HG02943 (cell line): ENCODE measurements around the gene DGCR2.

ENCODE experiments used
- ATAC-seq: cut with Tn5 transposase; IDR thresholded peaks from one replicate; pipeline ENCODE4 v1.9.1; 2021; ENCODE audit warnings: mild to moderate bottlenecking, low read depth, moderate library complexity; ENCODE audit not compliant: unreplicated experiment

Gene DGCR2

DNA sequence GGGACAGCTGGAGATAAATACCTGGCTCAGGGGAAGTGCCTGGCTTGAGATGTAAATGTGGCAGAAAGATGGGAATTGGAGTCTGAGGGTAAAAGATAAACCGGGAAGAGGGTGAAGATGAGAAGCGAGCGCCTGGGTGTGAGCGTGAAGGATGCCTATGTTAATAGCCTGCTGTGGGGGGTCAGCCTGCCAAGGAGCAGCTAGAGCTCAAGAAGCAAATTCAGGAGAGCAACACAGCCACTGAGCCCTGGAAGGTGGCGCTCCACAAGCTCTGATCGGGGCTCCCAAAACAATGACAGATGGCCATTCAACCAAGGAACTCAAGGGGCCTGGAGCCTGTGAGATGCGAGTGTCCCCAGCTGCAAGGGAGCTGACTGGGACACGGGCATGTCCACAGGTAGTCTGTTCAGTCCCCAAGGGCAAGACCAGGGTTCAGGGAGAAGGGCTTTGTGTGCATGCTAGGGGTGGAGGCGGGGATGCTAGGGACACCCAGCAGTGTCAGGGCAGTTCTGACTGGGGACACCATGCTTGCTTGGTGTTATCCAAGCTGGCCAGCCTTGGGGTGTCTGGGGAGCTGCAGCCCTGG lies 25.1 kb upstream of the DGCR2 start:
- no peak for ATAC-seq

DNA sequence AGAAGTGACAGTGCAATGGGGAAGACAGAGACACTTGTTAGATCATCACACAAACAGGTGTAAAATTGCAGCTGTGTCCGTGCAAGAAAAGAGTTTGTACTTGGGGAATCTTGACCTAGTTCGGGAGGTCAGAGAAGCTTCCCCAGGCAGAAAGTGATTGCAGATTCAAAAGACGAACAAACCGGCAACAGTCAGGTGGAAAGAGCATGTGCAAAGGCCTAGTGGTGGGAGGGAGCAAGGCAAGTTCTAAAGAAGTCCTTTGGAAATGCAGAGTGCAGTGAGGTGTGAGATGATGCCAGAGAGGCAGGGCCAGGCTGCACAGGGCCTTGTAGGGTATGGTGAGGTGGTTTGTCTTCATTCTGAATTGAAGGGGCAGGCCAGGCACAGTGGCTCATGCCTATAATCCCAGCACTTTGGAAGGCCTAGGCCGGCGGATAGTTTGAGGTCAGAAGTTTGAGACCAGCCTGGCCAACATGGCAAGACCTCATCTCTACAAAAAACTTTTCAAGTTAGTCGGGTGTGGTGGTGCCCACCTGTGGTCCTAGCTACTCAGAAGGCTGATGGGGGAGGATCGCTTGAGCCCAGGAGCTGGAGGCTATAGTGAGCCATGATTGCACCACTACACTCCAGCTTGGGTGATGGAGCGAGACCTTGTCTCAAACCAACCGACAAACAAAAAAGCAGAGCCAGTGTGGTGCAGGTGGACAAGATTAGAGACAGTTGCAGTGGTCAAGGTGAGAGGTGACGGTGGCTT lies 24.2 kb upstream of the DGCR2 start:
- no peak for ATAC-seq

DNA sequence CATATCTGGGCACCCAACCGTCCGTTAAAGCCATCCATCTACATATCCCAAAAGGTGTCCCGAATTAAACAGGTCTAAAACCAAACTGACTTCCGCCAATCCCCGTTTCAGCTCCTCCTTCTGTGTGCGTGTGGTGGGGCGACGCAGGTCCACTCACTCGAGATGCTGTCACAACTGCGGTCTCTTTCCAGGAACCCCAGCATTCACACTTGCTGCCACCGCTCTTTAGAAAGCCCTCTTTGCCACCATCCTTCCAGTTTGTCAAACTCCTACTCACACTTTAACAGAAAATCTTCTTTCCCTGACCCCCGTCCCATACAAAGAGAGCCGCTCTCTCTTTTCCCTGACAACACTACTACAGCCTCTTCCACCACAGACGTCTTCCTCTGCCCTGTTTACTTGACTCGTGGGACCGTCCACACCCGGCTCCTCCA lies 21.8 kb upstream of the DGCR2 start:
- peak; percentile 13 for ATAC-seq

DNA sequence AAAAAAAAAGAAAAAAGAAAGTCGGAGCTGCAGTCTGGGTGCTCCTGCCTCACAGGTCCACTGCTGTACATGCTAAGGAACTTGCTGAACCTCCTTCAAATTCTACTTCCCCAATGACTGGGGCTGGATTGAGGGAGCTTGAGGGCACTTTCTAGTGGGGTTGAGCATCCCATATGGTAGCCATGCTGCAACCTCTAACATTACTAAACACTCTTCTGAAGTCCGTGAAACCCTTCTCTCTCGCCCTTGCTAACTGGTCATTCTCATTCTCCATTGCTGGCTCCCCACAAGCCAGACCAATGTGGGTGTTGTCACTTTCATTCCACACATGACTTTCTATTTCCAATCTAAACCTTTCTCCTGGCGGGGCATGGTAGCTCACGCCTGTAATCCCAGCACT lies 21.0 kb upstream of the DGCR2 start:
- no peak for ATAC-seq

DNA sequence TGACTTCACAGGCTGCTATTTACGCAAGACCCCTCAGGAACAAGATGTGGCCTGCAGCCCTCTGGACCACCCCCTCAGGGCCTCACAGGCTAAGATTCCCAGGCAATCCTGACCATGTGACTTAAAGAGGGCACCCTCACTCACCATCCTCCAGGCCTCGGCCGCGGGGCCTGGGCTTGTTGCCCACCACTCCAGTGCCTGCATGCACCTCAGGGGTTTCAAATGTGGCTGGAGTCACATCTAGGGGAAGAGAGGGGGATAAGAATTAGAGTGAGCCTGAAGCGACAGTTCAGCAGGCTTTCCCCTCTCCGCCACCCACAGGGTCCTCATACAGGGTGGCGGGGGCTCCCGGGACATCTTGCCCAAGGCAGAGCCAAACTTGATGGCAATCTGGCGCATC lies 20.2 kb upstream of the DGCR2 start:
- ATAC-seq: no peak

DNA sequence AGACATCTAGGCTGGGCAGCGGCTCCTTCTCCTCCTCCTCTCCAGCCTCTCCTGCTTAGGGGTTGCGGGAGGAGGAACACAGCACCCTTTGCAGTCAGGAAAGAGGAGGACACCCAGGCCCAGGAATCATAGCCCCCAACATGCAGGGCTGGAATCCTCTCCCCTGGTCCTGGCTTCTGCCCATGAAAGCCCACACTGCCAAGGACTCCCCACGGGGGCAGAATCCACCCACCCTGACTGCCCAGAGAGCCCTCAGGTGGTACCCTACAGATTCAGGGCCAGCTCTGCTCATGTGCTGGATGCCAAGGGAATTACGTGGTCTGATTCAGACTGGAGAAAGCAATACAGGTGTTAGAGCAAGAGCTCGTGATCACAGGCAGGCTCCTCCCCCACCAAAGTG lies 17.8 kb upstream of the DGCR2 start:
- ATAC-seq: no peak

DNA sequence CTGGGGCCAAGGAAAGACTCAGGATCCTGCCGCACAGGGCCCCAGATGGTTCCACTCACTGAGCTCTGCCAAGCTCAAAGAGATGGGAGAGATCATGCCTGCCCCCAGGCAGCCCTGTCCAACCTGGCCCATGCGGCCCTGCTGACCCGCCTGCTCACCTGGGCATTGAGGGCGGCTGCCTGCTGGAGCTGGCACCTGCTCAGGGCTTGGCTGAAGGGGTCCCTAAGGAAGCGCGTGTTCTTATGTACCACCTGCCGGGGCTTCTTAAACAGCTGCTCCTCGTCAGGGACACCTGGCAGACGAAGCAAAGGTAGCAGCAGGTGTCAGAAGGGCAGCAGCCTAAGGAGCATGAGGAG lies 16.8 kb upstream of the DGCR2 start:
- no peak for ATAC-seq

DNA sequence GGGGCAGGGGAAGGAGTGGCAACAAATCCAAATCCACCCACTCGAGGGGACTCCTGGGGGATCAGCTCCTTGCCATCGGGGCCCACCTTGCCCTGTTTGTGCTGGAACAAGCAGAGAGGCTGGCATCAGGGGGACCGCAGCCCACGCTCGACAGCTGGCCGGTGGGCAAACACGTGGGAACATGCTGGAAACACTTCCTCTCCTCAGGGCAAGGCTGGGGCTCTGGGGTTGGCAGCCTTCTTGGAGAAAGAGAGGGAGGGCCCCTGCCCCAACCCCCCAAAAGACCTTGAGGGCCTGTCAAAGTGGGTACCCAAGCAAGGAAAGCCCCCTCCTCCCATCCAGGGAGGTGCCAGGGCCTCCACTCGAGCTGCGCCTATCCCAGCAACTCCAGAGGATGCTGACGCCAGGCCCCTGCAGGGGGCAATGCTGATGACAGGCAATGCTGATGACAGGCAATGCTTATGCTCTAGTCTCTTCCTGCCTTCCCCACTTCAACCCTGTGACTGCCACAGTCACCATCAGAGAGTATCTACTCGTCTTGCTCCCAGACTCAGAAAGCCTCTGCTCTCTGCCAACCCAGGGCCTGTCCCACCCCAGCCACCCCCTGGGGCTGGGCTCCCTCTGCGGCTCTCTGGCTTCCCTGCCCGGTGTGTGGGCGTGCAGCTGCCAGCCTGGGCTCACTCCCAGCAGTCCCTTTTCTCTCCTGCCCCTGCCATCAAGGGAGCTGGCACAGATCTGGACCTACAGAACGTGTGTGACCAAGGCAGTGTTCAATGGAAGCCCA lies 16.2 kb upstream of the DGCR2 start:
- no peak for ATAC-seq

DNA sequence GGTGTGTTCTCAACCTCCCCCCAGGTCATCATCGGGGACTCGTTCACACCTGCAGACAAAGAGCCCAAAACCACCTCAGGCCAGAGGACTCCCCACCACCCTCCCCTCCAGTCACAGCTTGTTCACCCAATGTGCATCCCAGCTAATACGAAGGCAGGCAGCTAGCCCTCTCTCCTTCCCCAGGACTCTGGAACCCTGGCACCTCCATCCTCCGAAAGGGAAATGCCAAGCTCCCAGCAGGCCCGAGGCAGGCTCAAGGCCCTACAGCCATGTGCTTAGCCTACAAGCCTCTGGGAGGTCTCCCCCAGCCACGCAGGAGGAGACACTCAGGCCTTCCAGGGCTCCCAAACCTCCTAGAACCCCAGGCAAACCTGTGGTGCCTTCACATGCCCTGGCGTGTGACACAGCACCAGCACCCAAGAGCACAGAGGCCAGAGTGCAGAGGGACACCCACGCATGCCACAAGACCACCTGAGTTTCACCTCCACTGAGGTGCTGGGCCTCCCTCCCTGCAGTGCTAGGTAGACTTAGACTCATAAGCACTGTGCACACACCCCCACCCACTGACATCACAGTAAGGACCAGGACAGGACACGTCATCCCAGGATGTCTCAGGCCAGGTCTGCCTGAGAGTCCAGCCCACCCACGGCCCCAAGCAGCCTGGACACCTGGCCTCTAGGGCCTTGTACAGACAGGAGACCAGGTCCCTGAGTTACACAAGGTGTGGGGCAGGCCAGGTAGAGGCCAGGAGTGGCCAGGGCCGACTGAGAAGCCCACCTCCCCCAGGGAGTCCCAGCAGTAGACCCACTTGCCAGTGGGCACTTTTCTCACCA lies 15.4 kb upstream of the DGCR2 start:
- ATAC-seq: no peak

DNA sequence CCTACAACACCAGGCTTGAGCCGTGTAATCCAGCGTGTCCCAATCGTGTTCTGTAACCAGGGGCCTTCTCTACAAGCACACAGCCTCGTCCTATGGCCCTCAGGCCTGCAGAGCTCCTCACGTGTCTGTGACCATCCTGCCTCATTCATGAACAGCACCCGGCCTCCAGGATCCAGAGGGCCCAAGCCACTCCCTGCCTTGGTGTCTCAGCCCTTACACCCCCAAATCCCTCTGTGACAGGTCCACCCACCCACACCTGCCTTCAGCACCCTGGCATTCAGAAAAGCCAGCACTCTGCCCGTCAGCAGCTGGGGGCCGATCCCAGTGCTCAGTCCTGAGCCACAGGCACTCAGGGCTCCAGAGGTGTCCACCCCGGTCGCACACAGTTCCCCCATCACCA lies 14.7 kb upstream of the DGCR2 start:
- no peak for ATAC-seq

DNA sequence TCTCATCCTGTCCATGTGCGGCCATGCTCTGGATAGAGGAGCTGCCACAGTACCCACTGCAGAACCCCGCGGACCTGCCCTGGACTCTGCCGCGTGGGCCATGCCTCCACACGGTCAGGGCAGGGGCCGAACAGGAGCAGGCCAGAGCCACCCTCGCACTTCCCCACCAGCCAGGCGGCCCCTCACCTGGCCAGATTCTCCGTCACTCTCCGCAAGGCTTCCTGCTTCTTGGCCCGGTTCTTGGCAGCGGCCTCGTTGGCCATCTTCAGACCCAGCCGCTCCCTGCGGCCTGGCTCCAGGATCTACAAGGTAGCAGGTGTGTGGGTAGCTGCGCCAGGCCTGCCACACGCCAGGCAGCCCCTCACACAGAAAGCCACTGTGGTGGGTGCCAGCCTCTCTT lies 12.7 kb upstream of the DGCR2 start:
- no peak for ATAC-seq

DNA sequence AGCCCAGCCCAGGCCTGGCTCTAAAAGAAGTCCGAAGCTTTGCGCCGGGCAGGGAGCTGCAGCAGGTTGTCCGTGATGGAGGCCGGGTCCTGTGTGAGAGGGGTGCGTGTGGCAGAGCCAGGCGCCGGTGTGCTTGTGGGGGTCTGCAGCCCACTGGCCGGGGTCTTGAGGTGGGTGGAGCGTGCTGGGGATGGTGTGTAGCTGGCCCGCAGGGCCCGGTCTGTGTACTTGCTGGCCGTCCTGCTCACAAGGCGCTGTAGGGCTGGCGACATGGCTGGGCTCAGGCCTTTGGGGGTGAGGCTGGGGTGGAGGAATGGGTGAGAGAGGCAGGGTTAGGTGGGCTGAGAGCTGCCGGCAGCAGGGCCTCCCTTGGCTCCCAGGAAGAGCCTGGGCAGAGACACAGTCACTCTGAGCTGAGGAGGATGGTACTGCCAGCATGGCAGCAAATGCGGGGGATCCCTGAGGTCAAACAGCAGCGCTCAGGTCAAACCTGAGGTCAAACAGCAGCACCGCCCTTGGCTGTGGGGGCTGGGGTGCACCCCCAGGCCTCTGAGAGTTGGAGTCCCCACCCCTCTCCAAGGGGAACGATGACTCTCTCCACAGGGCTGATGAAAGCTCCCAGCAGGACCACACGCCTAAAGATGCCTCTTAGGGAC lies 12.1 kb upstream of the DGCR2 start:
- ATAC-seq: no peak

DNA sequence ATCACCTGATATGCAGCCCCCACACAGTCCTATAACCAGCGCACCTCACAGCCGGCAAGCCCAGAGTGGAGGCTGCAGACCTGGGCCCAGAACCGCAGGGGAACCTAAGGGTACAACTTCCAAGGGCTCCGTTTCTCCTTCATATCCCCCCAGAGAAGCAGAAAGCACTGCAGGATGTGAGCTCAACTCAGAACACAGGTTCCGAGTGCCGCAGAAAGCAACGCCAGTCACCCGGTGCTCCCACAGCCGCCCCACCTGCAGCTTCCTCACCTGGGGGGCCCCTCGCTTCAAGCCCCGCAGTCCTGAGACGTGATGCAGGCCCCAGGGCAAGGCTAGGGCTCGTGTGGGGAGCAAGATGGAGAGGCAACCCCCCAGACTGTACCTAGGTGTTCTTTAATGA lies 11.3 kb upstream of the DGCR2 start:
- no peak for ATAC-seq

DNA sequence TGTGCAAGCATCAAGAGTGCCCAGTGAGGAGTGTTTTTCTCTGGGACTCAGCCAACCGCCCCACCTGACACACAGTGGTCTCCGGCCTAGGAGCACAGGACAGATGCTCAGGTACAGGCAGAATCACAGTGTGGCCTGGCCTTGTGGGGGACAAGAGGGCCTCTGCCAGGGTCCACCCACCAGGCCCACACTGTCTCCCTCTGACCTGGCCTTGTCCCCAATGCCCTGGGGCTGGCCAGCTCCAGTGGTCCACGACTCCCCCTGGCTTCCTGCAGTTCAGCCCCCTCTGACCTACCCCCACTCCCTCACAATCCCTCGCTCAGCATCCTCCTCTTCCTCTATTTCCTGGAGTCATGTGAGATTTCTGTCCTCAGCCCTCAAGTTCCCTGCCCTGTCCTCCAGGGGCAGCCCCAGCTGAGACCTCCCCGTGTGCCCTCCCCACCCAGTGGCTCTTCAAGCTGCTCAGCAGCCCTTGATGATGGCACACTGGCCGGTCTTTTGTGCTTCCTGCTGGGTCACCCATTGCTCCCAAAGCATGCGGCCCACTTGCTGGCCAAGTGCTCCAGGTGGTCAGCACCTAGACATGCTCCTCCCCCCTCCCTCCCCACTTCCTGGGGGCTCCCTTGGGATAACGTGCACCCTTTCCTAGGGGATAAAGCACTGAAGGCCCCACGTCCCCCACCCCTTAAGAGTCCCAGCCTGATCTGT lies 10.6 kb upstream of the DGCR2 start:
- ATAC-seq: no peak

DNA sequence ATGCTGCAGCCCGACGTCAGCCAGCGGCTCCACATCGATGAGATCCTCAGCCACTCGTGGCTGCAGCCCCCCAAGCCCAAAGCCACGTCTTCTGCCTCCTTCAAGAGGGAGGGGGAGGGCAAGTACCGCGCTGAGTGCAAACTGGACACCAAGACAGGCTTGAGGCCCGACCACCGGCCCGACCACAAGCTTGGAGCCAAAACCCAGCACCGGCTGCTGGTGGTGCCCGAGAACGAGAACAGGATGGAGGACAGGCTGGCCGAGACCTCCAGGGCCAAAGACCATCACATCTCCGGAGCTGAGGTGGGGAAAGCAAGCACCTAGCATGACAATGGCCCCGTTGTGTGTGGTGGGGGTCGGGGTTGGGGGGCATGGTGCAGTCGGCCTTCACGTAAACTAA lies 9.9 kb upstream of the DGCR2 start:
- no peak for ATAC-seq

DNA sequence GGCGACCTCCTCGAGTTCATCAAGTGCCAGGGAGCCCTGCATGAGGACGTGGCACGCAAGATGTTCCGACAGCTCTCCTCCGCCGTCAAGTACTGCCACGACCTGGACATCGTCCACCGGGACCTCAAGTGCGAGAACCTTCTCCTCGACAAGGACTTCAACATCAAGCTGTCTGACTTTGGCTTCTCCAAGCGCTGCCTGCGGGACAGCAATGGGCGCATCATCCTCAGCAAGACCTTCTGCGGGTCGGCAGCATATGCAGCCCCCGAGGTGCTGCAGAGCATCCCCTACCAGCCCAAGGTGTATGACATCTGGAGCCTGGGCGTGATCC lies 9.4 kb upstream of the DGCR2 start:
- no peak for ATAC-seq

DNA sequence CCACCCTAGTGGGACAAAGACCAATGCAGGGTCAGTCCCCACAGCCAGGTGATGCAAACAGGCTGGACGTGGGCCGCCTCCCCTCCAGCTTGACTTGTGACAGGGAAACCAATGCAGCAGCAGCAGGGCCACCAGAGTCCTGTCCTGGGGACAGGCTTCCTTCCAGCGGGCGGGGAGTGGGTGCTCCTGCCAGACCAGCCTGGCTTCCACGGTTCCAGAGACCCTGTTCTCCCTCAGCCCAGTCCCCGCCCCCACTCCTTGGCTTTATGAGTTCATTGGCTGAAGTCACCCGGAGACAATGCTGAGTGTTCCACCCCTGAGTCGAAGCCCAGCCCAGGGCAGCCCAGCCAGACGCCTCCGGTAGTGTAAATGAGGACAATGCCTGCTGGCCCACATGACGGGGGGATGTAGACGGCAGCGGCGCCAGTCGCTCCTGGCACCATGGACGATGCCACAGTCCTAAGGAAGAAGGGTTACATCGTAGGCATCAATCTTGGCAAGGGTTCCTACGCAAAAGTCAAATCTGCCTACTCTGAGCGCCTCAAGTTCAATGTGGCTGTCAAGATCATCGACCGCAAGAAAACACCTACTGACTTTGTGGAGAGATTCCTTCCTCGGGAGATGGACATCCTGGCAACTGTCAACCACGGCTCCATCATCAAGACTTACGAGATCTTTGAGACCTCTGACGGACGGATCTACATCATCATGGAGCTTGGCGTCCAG lies 8.9 kb upstream of the DGCR2 start, which contains the start of gene TSSK2:
Gene TSSK2 (plus strand): TSS at position 350 of the 726 bp plus-strand sequence. CDS start 92 bp downstream, at position 442.
- ATAC-seq: no peak

DNA sequence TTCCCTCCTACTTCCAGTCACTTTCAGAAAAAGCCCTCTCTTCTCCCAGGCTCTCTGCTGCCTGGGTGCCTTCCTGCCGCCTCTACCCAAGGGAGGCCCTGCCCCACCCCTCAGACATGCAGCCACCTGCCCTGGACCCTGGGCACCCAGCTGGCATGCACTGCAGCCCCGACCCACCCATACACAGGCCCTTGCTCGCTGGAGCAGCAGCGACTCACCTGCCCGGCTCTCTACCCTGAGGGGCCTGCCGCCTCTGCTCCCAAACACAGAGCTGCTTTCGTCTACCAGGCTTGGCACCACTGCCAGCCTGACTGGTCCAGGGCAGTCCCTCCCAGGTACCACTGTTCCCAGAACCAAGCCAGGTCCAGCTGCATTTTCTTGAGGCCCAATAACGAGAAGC lies 7.7 kb upstream of the DGCR2 start:
- ATAC-seq: no peak
